Measurements from ENCODE around the gene DENND1B. TPM values are rescaled to one million over a fixed set of nuclear protein-coding genes. Genes with fewer than 3 reads are reported as not detected.

Gene DENND1B
- total RNA-seq, 2 donors from 2014 or later: 6.9 to 26.2 TPM

GRCh38 chr1:197614916-197615692 lies 160.2 kb downstream of the DENND1B start:
- TF ChIP-seq, protein P1, sequence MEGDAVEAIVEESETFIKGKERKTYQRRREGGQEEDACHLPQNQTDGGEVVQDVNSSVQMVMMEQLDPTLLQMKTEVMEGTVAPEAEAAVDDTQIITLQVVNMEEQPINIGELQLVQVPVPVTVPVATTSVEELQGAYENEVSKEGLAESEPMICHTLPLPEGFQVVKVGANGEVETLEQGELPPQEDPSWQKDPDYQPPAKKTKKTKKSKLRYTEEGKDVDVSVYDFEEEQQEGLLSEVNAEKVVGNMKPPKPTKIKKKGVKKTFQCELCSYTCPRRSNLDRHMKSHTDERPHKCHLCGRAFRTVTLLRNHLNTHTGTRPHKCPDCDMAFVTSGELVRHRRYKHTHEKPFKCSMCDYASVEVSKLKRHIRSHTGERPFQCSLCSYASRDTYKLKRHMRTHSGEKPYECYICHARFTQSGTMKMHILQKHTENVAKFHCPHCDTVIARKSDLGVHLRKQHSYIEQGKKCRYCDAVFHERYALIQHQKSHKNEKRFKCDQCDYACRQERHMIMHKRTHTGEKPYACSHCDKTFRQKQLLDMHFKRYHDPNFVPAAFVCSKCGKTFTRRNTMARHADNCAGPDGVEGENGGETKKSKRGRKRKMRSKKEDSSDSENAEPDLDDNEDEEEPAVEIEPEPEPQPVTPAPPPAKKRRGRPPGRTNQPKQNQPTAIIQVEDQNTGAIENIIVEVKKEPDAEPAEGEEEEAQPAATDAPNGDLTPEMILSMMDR (IDR thresholded peaks at IDR 0.05): peak; percentile 26 to 72 (median 59)
- TF ChIP-seq POLR2A (IDR thresholded peaks at IDR 0.05): no peak
- peak; percentile 32 to 52 (median 36) for DNase-seq
- Histone ChIP-seq H3K4me3 (no peak overlapping the region), H3K9me3 (no peaks in the 10 kb centered on the region), H3K27me3 (no peaks in the 10 kb centered on the region), H3K27ac (no peak overlapping the region), H3K36me3 (replicated peaks in 1 of 2; ENCODE audit: insufficient read depth in 1 of 2, low read depth in 2 of 2) (no peaks in the 10 kb centered on the region), H3K4me1 (peaks cover 9% of the 10 kb centered on the region)
- WGBS, 2 donors: 23 to 26% methylated on average over 3 of the region's 3 CpGs
- ATAC-seq: peak; percentile 78
- intact Hi-C loops (cut with DNase I): no loop called here

GRCh38 chr1:197606168-197606845 lies 169.0 kb downstream of the DENND1B start:
- DNase-seq (no peak), ATAC-seq (no peak)
- Histone ChIP-seq H3K36me3 (replicated peaks in 1 of 2; ENCODE audit: insufficient read depth in 1 of 2, low read depth in 2 of 2) (no peaks in the 10 kb centered on the region), H3K4me3 (no peak overlapping the region), H3K9me3 (no peaks in the 10 kb centered on the region), H3K4me1 (no peaks in the 10 kb centered on the region), H3K27me3 (no peaks in the 10 kb centered on the region), H3K27ac (no peak overlapping the region)
- WGBS, 2 donors: 88 to 91% methylated on average over 6 of the region's 6 CpGs
- TF ChIP-seq POLR2A (IDR thresholded peaks at IDR 0.05): no peak
- TF ChIP-seq, protein P1 (IDR thresholded peaks at IDR 0.05): no peak
- intact Hi-C loops (cut with DNase I): no loop called here

- no peaks in the 10 kb centered on the region for H3K4me1 ChIP-seq
- H3K36me3 ChIP-seq (replicated peaks in 1 of 2; ENCODE audit: insufficient read depth in 1 of 2, low read depth in 2 of 2): no peaks in the 10 kb centered on the region
- TF ChIP-seq POLR2A (IDR thresholded peaks at IDR 0.05): no peak
- TF ChIP-seq, protein P1 (IDR thresholded peaks at IDR 0.05): no peak
- 95 to 100% methylated on average over 1 of the region's 1 CpG for WGBS, 2 donors
- intact Hi-C loops (cut with DNase I): no loop called here
- no peak overlapping the region for H3K27ac ChIP-seq
- ATAC-seq (no peak), DNase-seq (no peak)
- H3K4me3 ChIP-seq: no peak overlapping the region
- H3K9me3 ChIP-seq: no peaks in the 10 kb centered on the region
- H3K27me3 ChIP-seq: no peaks in the 10 kb centered on the region
Observed at GRCh38 chr1:197604302-197604701, 171.0 kb downstream of the DENND1B start.

DNA sequence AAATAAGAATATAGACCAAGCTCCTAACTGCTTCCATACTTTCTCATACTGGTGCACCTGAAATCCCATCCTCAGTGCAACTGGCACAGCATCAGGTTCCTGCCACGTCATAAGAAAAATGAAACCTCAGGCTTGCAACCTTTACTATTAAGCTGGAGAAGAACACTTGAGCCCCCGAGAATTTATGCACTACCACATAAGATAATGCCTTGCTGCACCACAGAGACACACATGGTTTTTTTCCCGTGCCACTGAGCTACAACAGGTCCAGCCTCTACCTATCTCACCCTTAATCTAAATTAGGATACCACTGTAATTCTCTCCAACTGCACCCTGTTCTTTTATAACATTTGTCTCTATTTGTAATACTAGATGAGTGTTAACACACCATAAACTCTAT lies 174.5 kb downstream of the DENND1B start:
- TF ChIP-seq POLR2A (IDR thresholded peaks at IDR 0.05): no peak
- TF ChIP-seq, protein P1 (IDR thresholded peaks at IDR 0.05): no peak

More for the DNA sequence above, 174.5 kb downstream of the DENND1B start:
- H3K4me3 ChIP-seq: no peak overlapping the region
- no peaks in the 10 kb centered on the region for H3K27me3 ChIP-seq
- H3K27ac ChIP-seq: no peak overlapping the region
- ATAC-seq (no peak), DNase-seq (no peak)
- no peaks in the 10 kb centered on the region for H3K9me3 ChIP-seq
- WGBS, 2 donors: 70 to 73% methylated on average over 3 of the region's 3 CpGs
- intact Hi-C loops (cut with DNase I): no loop called here
- no peaks in the 10 kb centered on the region for H3K4me1 ChIP-seq
- H3K36me3 ChIP-seq (replicated peaks in 1 of 2; ENCODE audit: insufficient read depth in 1 of 2, low read depth in 2 of 2): no peaks in the 10 kb centered on the region
